Measurements from ENCODE around the gene TSC22D2. TPM values are rescaled to one million over a fixed set of nuclear protein-coding genes. Genes with fewer than 3 reads are reported as not detected.

The TSC22D2 gene
- total RNA-seq, 4 donors from 2014 or later, result 14.4 to 35.1 (median 21.2) TPM

DNA sequence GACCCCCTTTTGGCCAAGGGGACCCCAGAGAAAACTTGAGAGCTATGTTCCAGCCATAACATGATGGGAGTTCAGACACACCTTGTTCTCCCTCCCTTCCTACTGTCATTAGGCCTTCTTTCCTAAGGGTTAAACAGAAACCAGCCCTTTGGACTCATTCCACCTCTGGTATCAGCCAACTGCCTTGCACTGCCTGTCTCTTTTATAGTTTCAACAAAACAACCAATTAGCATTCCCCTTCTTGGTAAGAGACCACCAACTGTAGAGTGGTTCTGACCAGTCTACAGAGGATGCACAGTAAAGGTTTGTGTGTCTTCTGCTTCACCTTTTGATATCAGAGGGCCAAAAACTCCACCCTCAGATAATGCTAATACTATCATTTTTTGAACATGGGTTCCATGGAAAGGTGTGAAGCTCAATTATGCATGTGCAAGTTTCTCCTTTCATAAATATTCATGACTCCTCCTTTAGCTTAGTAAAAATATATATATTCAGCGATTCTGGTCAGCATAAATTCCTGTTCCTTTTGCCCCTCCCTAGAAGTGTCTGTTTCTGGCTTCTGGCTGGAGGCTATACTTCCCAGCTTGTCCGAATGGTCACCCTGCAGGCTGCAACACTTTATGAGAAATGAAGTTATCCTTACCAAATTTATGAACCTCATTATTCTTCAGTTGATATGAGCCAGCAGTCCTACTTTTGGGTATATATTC is 82.3 kb downstream of the TSC22D2 start:
- Histone ChIP-seq H3K27ac (no peak overlapping the region), H3K27me3 (no peaks in the 10 kb centered on the region), H3K4me1 (no peaks in the 10 kb centered on the region), H3K4me3 (replicated peaks in 1 of 3) (no peak overlapping the region), H3K36me3 (no peaks in the 10 kb centered on the region), H3K9me3 (no peaks in the 10 kb centered on the region)
- intact Hi-C loops (cut with DNase I), result loop anchor here (5.0 kb wide), 1 partner anchor 203 kb away; no protein-coding TSS in a partner anchor
- TF ChIP-seq POLR2A (IDR thresholded peaks at IDR 0.05), result no peak
- TF ChIP-seq, protein P1, sequence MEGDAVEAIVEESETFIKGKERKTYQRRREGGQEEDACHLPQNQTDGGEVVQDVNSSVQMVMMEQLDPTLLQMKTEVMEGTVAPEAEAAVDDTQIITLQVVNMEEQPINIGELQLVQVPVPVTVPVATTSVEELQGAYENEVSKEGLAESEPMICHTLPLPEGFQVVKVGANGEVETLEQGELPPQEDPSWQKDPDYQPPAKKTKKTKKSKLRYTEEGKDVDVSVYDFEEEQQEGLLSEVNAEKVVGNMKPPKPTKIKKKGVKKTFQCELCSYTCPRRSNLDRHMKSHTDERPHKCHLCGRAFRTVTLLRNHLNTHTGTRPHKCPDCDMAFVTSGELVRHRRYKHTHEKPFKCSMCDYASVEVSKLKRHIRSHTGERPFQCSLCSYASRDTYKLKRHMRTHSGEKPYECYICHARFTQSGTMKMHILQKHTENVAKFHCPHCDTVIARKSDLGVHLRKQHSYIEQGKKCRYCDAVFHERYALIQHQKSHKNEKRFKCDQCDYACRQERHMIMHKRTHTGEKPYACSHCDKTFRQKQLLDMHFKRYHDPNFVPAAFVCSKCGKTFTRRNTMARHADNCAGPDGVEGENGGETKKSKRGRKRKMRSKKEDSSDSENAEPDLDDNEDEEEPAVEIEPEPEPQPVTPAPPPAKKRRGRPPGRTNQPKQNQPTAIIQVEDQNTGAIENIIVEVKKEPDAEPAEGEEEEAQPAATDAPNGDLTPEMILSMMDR (IDR thresholded peaks at IDR 0.05), result no peak
- no peak for DNase-seq
- WGBS, 2 donors, result 93 to 95% methylated on average over 2 of the region's 2 CpGs

DNA sequence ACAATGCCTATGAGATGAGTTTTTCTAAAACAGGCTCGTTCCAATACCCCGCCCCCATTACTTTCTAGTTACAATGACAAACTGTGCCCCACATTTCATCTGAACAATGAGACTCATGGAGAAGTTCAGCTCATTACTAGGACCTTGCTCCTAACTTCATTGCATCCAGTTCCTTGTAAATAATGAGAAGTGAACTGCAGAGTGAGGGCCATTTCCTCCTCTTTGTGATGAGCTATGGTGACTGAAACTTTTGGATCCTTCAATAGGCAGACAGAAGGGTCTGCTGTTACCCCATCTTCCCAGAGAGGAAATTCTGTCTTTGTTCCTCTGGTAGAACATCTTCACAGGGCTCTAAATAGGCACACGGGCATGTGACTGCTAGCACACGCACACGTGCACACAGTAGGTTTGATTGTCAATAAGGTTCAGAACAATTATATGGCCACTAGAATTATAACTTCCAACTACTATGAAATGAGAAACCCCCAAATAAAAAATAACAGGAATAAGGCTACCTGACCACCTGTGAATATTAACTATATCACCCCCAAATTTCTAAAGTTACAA is 86.4 kb downstream of the TSC22D2 start:
- no peak for DNase-seq
- Histone ChIP-seq H3K4me3 (replicated peaks in 1 of 3) (no peak overlapping the region), H3K27ac (no peak overlapping the region), H3K36me3 (no peaks in the 10 kb centered on the region), H3K27me3 (no peaks in the 10 kb centered on the region), H3K9me3 (no peaks in the 10 kb centered on the region), H3K4me1 (no peaks in the 10 kb centered on the region)
- intact Hi-C loops (cut with DNase I), result loop anchor here (5.0 kb wide), 1 partner anchor 207 kb away; no protein-coding TSS in a partner anchor
- no peak for TF ChIP-seq POLR2A (IDR thresholded peaks at IDR 0.05)
- TF ChIP-seq, protein P1 (IDR thresholded peaks at IDR 0.05), result no peak
- 88 to 89% methylated on average over 5 of the region's 5 CpGs for WGBS, 2 donors

DNA sequence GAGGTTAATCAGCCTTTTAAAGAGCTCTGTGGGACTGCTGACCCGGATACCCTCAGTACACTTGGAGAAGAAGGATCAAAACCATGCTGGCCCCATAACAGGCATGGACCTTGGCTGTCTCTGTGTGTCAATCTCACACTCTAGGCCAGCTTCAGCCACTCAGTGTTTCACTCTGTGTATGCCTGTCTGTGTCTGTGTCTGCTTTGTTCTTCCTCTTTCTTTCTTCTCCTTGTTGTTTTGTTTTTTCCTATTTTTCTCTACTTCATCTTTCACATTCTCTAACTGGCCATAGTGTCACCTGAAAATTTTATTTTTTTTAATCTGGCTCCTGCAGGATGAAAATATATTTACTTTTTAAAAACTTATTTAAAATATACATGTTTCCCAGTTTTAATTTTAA is 87.1 kb downstream of the TSC22D2 start:
- H3K4me1 ChIP-seq, result no peaks in the 10 kb centered on the region
- no peak overlapping the region for H3K27ac ChIP-seq
- 79 to 87% methylated on average over 1 of the region's 1 CpG for WGBS, 2 donors
- no peak for DNase-seq
- H3K4me3 ChIP-seq (replicated peaks in 1 of 3), result no peak overlapping the region
- TF ChIP-seq, protein P1 (IDR thresholded peaks at IDR 0.05), result no peak
- TF ChIP-seq POLR2A (IDR thresholded peaks at IDR 0.05), result no peak
- H3K27me3 ChIP-seq, result no peaks in the 10 kb centered on the region
- H3K9me3 ChIP-seq, result no peaks in the 10 kb centered on the region
- intact Hi-C loops (cut with DNase I), result loop anchor here (5.0 kb wide), 2 partner anchors 83 to 268 kb away; no protein-coding TSS in a partner anchor
- no peaks in the 10 kb centered on the region for H3K36me3 ChIP-seq

DNA sequence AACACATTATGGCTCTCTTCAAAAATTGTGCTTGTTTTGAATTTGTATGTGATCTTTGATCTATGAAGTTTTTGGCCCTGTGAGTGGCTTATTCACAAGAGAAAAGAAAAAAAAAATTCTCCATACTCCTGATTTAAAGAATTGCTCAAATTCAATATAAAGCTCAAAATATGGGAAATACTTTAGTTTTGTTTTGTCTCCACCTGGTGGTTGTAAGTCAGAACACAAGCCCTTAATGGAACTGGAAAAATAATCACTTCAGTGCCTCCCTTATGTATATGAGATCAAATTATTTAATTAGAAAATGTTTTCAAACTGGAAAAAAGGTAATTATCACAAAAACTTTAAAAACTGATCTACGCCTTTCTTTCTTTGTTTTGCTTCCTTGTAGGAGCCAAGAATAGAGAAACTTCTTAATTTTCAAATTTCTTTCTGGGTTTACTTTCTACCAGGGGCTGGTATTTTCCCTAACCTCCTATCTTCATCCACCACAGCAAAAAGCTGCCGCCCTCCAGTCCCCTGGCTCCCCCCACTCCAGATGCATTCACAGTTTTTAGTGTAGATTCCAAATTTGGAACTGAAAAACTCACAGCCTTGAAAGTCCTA is 87.6 kb downstream of the TSC22D2 start:
- 1 to 2% methylated on average over 2 of the region's 2 CpGs for WGBS, 2 donors
- no peak for DNase-seq
- intact Hi-C loops (cut with DNase I), result loop anchor here (5.0 kb wide), 2 partner anchors 83 to 268 kb away; no protein-coding TSS in a partner anchor

More for the DNA sequence above, 87.6 kb downstream of the TSC22D2 start:
- TF ChIP-seq POLR2A (IDR thresholded peaks at IDR 0.05), result no peak
- TF ChIP-seq, protein P1 (IDR thresholded peaks at IDR 0.05), result peak; percentile 55 to 87 (median 68)
- no peak overlapping the region for H3K27ac ChIP-seq
- no peaks in the 10 kb centered on the region for H3K4me1 ChIP-seq
- H3K36me3 ChIP-seq, result no peaks in the 10 kb centered on the region
- H3K27me3 ChIP-seq, result no peaks in the 10 kb centered on the region
- H3K9me3 ChIP-seq, result no peaks in the 10 kb centered on the region
- H3K4me3 ChIP-seq (replicated peaks in 1 of 3), result no peak overlapping the region

Measured in thyroid gland (tissue), 4 donors.